CD4-positive, CD25-positive, alpha-beta regulatory T cell (primary cell): ENCODE results near the gene DBH. TPM values are rescaled to one million over a fixed set of nuclear protein-coding genes. Genes with fewer than 3 reads are reported as not detected.
"Not testable (repeated sequence)": the region's sequence is repeated elsewhere in the genome, so short reads cannot be mapped to it uniquely, and the experiment has no call there.

Experiments used
- ATAC-seq, 2 donors: fragments of 150-1000 bp; cut with Tn5 transposase; one replicate each; pipeline ENCODE4 v1.10.0; 2021; ENCODE audit warnings: low read depth in 2 of 2, moderate number of reproducible peaks in 2 of 2, moderate library complexity in 1 of 2
- DNase-seq, 3 donors: peaks; one replicate each; pipeline versions ENCODE4 v3.0.0 to v3.0.0-alpha.2; 2012 to 2022; ENCODE audit warnings: mixed read lengths in 1 of 3
- H3K27ac ChIP-seq: one replicate; pipeline ENCODE4 v1.7.0; 2013; ENCODE audit warnings: mild to moderate bottlenecking, low read length; ENCODE audit not compliant: insufficient read depth, poor library complexity, severe bottlenecking
- H3K27me3 ChIP-seq: one replicate; pipeline ENCODE4 v1.7.0; 2013; ENCODE audit warnings: low read length; ENCODE audit not compliant: control insufficient read depth, insufficient read depth
- H3K36me3 ChIP-seq: one replicate; pipeline ENCODE4 v1.7.0; 2013; ENCODE audit warnings: mild to moderate bottlenecking, low read length, moderate library complexity; ENCODE audit not compliant: control insufficient read depth, insufficient read depth
- H3K4me1 ChIP-seq: 2 replicates; pipeline ENCODE4 v1.7.0; 2013; ENCODE audit warnings: mild to moderate bottlenecking, low read length; ENCODE audit not compliant: insufficient read depth, control insufficient read depth, poor library complexity, severe bottlenecking
- H3K4me3 ChIP-seq: one replicate; pipeline ENCODE4 v1.7.0; 2013; ENCODE audit warnings: low read depth, mild to moderate bottlenecking, low read length, moderate library complexity
- H3K9me3 ChIP-seq, 2 experiments: 1 replicate in 1 of 2; 2 replicates in 1 of 2; pipeline ENCODE4 v1.7.0; 2013; ENCODE audit warnings: low read length in 2 of 2, mild to moderate bottlenecking in 1 of 2, moderate library complexity in 1 of 2; ENCODE audit not compliant: control insufficient read depth in 2 of 2
- H3K27ac Mint-ChIP-seq, 3 donors: one replicate each; pipeline ENCODE4 v1.8.0; 2020 to 2022; ENCODE audit warnings: mild to moderate bottlenecking in 3 of 3, mixed read lengths in 3 of 3, moderate library complexity in 2 of 3
- H3K27me3 Mint-ChIP-seq: one replicate; pipeline ENCODE4 v1.8.0; 2022; ENCODE audit warnings: mild to moderate bottlenecking, mixed read lengths
- H3K36me3 Mint-ChIP-seq: one replicate; pipeline ENCODE4 v1.8.0; 2020; ENCODE audit warnings: mixed read lengths
- H3K4me1 Mint-ChIP-seq, 4 donors: one replicate each; pipeline ENCODE4 v1.8.0; 2020 to 2022; ENCODE audit warnings: mixed read lengths in 4 of 4, mild to moderate bottlenecking in 1 of 4
- H3K4me3 Mint-ChIP-seq, 4 donors: one replicate each; pipeline ENCODE4 v1.8.0; 2020 to 2022; ENCODE audit warnings: mild to moderate bottlenecking in 4 of 4, mixed read lengths in 4 of 4, moderate library complexity in 3 of 4
- H3K9me3 Mint-ChIP-seq, 7 donors: one replicate each; pipeline ENCODE4 v1.8.0; 2020 to 2022; ENCODE audit warnings: mixed read lengths in 7 of 7, mild to moderate bottlenecking in 3 of 7, moderate library complexity in 2 of 7
- polyA plus RNA-seq, 4 donors: library from polyadenylated mRNA; unstranded; fragments of 300-500 nt; fragmentation: Illumina TruSeq; gene quantifications; one replicate each; pipeline ENCODE4 v1.2.3, GENCODE V29; 2021
- total RNA-seq: library from RNA; stranded (reverse); gene quantifications from one replicate; pipeline ENCODE4 v1.2.3, GENCODE V29; 2022

DBH gene
- total and polyA plus RNA-seq, 5 donors from 2014 or later, result 0.12 TPM; not detected in 4

DNA sequence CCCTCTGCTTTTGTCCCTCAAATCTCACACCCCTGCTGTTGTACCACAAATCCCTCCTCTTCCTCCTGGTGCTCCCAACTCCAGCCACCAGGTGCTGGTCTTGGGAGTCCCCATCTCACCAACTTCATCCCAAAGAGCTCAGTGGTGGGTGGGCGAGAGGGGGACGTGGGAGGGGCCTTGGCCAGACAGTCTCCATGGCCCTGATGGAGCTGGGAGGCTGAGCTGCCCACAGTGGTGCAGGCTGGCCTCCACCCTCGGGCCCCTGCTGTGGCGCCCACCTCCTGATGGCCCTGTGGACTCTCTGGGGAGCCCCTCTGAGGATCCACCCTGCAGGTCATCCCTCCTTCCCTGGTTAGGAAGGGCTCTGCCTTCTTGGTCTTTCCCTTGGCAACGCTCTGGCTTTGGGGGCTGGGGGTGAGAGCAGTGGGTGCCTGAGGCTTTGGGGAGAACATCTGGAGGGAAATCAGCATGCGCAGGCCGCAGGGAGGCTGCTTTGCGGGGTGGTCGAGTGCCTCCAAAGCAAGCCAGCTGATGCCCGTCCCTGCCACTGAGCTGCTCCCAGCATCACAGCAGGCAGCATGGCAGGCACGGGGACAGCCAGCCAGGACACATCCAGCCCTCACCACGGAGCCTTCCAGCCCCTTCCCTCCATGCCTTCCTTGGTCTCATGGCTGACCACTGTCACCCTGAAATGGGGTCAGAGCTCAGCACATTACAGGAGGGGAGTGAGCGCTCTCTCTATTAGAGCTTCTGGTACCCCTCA is 19.3 kb upstream of the DBH start:
- no peak overlapping the region for H3K27ac ChIP-seq
- no peaks in the 10 kb centered on the region for H3K9me3 ChIP-seq
- no peaks in the 10 kb centered on the region for H3K27me3 ChIP-seq
- no peaks in the 10 kb centered on the region for H3K36me3 ChIP-seq
- no peak for DNase-seq
- Mint-ChIP-seq H3K36me3 (no peaks in the 10 kb centered on the region), H3K27ac (no peak overlapping the region), H3K4me3 (no peak overlapping the region), H3K4me1 (peaks cover 5 to 22% (median 14%) of the 10 kb centered on the region in 4 donors), H3K27me3 (peaks cover 14% of the 10 kb centered on the region), H3K9me3 (peaks cover 0 to under 1% (median 0%) of the 10 kb centered on the region in 7 donors)
- H3K4me3 ChIP-seq, result no peak overlapping the region
- no peak for ATAC-seq
- peaks cover 9% of the 10 kb centered on the region for H3K4me1 ChIP-seq

DNA sequence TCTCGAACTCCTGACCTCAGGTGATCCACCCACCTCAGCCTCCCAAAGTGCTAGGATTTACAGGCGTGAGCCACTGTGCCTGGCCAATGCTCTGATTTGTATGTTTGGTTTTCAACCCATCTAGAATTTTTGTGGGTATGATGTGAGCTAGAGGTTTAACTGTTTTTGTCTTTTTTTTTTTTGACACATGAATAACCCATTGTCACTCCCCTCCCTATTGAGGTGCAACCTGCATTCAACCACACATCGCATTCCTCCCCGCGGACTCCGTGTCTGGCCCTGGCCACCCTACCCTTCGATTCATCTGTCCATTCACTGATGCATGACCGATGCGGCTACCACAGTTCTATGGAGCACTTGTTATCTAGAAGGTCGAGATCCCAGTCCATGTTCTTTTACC is 17.4 kb upstream of the DBH start:
- Mint-ChIP-seq H3K36me3 (no peaks in the 10 kb centered on the region), H3K27me3 (peaks cover 21% of the 10 kb centered on the region), H3K9me3 (no peaks in the 10 kb centered on the region), H3K27ac (no peak overlapping the region), H3K4me1 (peaks cover 5 to 26% (median 20%) of the 10 kb centered on the region in 4 donors), H3K4me3 (no peak overlapping the region)
- no peaks in the 10 kb centered on the region for H3K9me3 ChIP-seq
- DNase-seq (no peak), ATAC-seq (no peak)
- no peak overlapping the region for H3K27ac ChIP-seq
- no peaks in the 10 kb centered on the region for H3K27me3 ChIP-seq
- H3K4me3 ChIP-seq, result no peak overlapping the region
- no peaks in the 10 kb centered on the region for H3K36me3 ChIP-seq
- H3K4me1 ChIP-seq, result peaks cover 9% of the 10 kb centered on the region

DNA sequence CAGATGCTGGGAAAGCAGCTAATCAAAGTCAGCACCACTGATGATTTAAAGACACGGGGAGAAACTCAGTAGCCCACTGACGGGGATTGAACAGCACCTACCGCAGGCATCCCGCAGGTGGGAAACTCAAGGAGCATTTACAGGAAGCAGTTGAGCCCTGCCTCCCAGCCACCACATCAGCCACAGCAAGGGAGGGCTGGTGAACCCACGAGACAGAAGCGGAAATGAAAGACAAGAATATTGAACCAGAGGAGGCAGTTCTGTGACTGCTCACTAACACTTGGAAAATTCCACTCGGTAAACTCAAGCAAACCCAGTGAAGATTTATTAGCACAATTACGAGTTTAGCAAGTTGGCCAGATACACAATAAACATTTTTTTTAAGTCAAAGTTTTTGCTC is 16.4 kb upstream of the DBH start:
- Mint-ChIP-seq H3K4me3 (peak overlapping the region in 2 of 4 donors; percentile 24 to 68), H3K9me3 (no peaks in the 10 kb centered on the region), H3K27me3 (peaks cover 21% of the 10 kb centered on the region), H3K27ac (peak overlapping the region in 2 of 3 donors; percentile 30 to 61), H3K36me3 (no peaks in the 10 kb centered on the region), H3K4me1 (peaks cover 5 to 26% (median 20%) of the 10 kb centered on the region in 4 donors)
- Histone ChIP-seq H3K36me3 (no peaks in the 10 kb centered on the region), H3K9me3 (no peaks in the 10 kb centered on the region), H3K4me1 (peaks cover 9% of the 10 kb centered on the region), H3K27ac (no peak overlapping the region), H3K4me3 (peak overlapping the region; percentile 53), H3K27me3 (no peaks in the 10 kb centered on the region)
- peak in 2 of 3 donors; percentile 26 to 52 for DNase-seq
- peak; percentile 68 to 78 for ATAC-seq

DNA sequence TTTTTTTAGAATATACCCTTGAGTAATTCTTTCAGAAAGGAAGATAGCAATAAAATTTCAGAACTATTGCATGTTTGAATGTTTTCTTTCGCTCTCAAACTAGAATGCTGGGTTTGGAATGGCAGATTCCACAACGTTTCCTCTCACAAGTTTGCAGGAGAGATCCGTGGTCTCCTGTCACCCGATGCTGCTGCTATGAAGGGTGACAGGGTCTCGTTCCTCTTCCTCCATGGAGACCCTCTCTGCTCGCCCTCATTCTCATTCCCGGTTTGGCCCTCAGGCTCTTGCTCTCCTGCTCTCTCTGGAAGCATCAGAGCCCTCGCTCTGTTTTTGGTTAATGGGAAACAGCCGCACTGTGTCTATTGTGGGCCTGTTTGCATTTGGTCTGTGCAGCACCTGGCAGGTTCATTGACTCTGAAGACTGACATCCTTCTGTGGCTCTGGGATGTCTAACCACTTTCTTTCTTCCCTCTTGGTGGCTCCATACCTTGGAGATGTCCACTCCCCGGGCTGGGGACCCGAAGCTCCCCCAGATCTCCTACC is 14.4 kb upstream of the DBH start:
- no peak overlapping the region for H3K4me3 ChIP-seq
- DNase-seq (no peak), ATAC-seq (no peak)
- H3K27ac ChIP-seq, result no peak overlapping the region
- no peaks in the 10 kb centered on the region for H3K36me3 Mint-ChIP-seq
- H3K9me3 ChIP-seq, result peaks cover 6 to 13% of the 10 kb centered on the region in 2 experiments
- H3K27me3 Mint-ChIP-seq, result peaks cover 17% of the 10 kb centered on the region
- H3K4me3 Mint-ChIP-seq, result peak overlapping the region in 1 of 4 donors; percentile 10
- no peaks in the 10 kb centered on the region for H3K27me3 ChIP-seq
- H3K36me3 ChIP-seq, result no peaks in the 10 kb centered on the region
- peaks cover 9% of the 10 kb centered on the region for H3K4me1 ChIP-seq
- peak overlapping the region in 1 of 3 donors; percentile 36 for H3K27ac Mint-ChIP-seq
- peaks cover 5 to 26% (median 20%) of the 10 kb centered on the region in 4 donors for H3K4me1 Mint-ChIP-seq
- peaks cover 0 to 10% (median 4%) of the 10 kb centered on the region in 7 donors for H3K9me3 Mint-ChIP-seq

DNA sequence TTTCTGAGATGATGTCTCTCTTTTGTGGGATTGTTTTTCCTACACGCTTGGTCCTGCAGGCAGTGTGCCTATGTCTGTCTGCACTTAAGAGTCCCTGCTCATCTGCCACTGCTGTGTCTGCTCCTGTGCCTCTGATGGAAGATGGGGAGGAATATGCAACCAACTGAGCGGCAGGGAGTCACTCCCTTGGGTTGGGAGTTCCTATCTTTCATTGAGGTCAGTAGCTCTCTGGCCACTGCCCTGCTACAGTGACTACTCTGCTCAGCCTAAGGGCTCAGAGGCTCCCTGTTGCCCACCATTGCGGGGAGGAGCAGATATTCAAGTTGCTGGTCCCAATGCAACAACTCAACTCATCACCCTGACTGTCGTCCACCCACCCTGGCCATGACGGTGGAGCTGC is 13.6 kb upstream of the DBH start:
- peaks cover 5 to 26% (median 20%) of the 10 kb centered on the region in 4 donors for H3K4me1 Mint-ChIP-seq
- no peaks in the 10 kb centered on the region for H3K36me3 Mint-ChIP-seq
- H3K4me3 ChIP-seq, result no peak overlapping the region
- DNase-seq (no peak), ATAC-seq (no peak)
- H3K27ac Mint-ChIP-seq, result peak overlapping the region in 2 of 3 donors; percentile 36 to 39
- H3K27me3 ChIP-seq, result no peaks in the 10 kb centered on the region
- peaks cover 22% of the 10 kb centered on the region for H3K27me3 Mint-ChIP-seq
- no peaks in the 10 kb centered on the region for H3K36me3 ChIP-seq
- H3K9me3 Mint-ChIP-seq, result peaks cover 0 to 14% (median 4%) of the 10 kb centered on the region in 7 donors
- peak overlapping the region in 1 of 4 donors; percentile 10 for H3K4me3 Mint-ChIP-seq
- no peak overlapping the region for H3K27ac ChIP-seq
- peaks cover 9% of the 10 kb centered on the region for H3K4me1 ChIP-seq
- peaks cover 6 to 13% of the 10 kb centered on the region in 2 experiments for H3K9me3 ChIP-seq

DNA sequence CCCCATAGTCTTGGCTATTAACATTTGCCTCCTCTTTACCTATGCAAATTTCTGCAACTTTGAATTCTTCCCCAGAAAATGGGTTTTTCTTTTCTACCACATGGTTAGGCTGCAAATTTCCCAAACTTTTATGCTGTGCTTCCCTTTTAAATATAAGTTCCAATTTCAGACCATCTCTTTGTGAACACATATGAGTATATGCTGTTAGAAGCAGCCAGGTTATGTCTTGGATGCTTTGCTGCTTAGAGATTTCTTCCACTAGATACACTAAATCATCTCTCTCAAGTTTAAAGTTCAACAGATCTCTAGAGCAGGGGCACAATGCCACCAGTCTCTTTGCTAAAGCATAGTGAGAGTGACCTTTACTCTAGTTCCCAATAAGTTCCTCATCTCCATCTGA is 10.2 kb upstream of the DBH start:
- not testable (repeated sequence) for H3K4me3 Mint-ChIP-seq

DNA sequence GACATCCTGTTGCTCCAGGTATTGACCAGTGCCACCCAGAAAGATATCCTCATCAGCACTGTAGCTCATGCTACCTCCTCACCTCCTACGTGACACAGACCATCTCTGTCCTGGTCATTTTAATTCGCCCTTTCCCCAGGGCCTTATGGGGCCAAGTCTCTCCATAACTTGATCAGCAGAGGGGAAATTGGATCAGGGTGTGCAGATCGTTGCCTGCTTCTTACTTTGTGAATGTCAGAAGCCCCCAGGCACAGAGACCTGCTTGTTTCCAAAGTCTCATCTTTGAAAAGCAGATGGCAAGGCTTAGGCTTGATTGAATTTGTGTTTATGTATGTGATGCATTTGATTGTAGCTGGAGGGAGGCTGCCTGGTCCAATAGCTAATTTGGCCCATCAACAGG is 8.8 kb upstream of the DBH start:
- ATAC-seq, result no peak
- H3K36me3 Mint-ChIP-seq, result no peaks in the 10 kb centered on the region
- H3K27me3 Mint-ChIP-seq, result peaks cover 10% of the 10 kb centered on the region
- peaks cover 0 to 16% (median 5%) of the 10 kb centered on the region in 7 donors for H3K9me3 Mint-ChIP-seq
- H3K4me3 Mint-ChIP-seq, result no peak overlapping the region
- no peak overlapping the region for H3K27ac Mint-ChIP-seq
- Histone ChIP-seq H3K4me1 (no peaks in the 10 kb centered on the region), H3K27ac (no peak overlapping the region), H3K4me3 (no peak overlapping the region), H3K27me3 (no peaks in the 10 kb centered on the region), H3K36me3 (no peaks in the 10 kb centered on the region), H3K9me3 (peaks cover 6 to 13% of the 10 kb centered on the region in 2 experiments)
- peaks cover 0 to 3% (median 0%) of the 10 kb centered on the region in 4 donors for H3K4me1 Mint-ChIP-seq
- DNase-seq, result no peak

More for the DNA sequence above, 10.2 kb upstream of the DBH start:
- not testable (repeated sequence) for DNase-seq, H3K4me3 ChIP-seq, H3K4me1 ChIP-seq, H3K36me3 ChIP-seq, H3K27ac Mint-ChIP-seq, ATAC-seq, H3K27me3 ChIP-seq, H3K36me3 Mint-ChIP-seq, H3K27ac ChIP-seq
- peaks cover 12% of the 10 kb centered on the region for H3K27me3 Mint-ChIP-seq
- H3K9me3 ChIP-seq, result peaks cover 6 to 13% of the 10 kb centered on the region in 2 experiments
- H3K4me1 Mint-ChIP-seq, result peaks cover 0 to 11% (median 7%) of the 10 kb centered on the region in 4 donors
- peaks cover 0 to 16% (median 5%) of the 10 kb centered on the region in 7 donors for H3K9me3 Mint-ChIP-seq
